A549 (cell line): ENCODE results near the gene TUBA4B. TPM values are rescaled to one million over a fixed set of nuclear protein-coding genes. Genes with fewer than 3 reads are reported as not detected.
A peak's percentile ranks its signal among the peaks of the same experiment; 100 is the strongest.

Experiments
- ATAC-seq, 2 experiments: fragments of 200-7000 bp in 1 of 2; fragments of >200 bp in 1 of 2; cut with Nextera tagmentation in 1 of 2; cut with Tn5 transposase in 1 of 2; 3 replicates each; pipeline versions ENCODE4 v1.8.0 to v1.9.1; 2018 to 2020; ENCODE audit warnings: mild to moderate bottlenecking in 1 of 2, moderate library complexity in 1 of 2
- CTCF ChIA-PET: fragments of 300-600 bp; sonication (Branson Sonifier 250); formaldehyde crosslinking; extraction: SDS; loops from one replicate; lab custom pipeline; 2021; ENCODE audit warnings: antibody characterized with exemption, inconsistent platforms; lab: Yijun Ruan, JAX
- POLR2A ChIA-PET: fragments of 350-600 bp; formaldehyde crosslinking; extraction: SDS; loops from one replicate; lab custom pipeline; 2021; ENCODE audit warnings: antibody characterized with exemption, inconsistent platforms; lab: Yijun Ruan, JAX
- DNase-seq, 2 experiments: peaks; one replicate each; pipeline versions ENCODE4 v3.0.0 to v3.0.0-alpha.2; 2011 to 2016; ENCODE audit warnings: low read depth in 1 of 2, low spot score in 1 of 2
- FAIRE-seq: peaks from 2 replicates; lab custom pipeline; 2011; peaks lifted over from hg19 to GRCh38; lab: Jason Lieb, UNC
- H3K27ac ChIP-seq, 2 experiments: fragments of >200 bp; sonication (Bioruptor Twin); formaldehyde crosslinking; 3 replicates each; pipeline ENCODE4 v1.5.1; 2016 to 2017
- H3K4me1 ChIP-seq: fragments of >200 bp; sonication (Bioruptor Twin); formaldehyde crosslinking; 3 replicates; pipeline ENCODE4 v1.6.1; 2016
- H3K4me2 ChIP-seq: fragments of >200 bp; sonication (Bioruptor Twin); formaldehyde crosslinking; 3 replicates; pipeline ENCODE4 v1.6.1; 2016
- H3K4me3 ChIP-seq: fragments of >200 bp; sonication (Bioruptor Twin); formaldehyde crosslinking; 3 replicates; pipeline ENCODE4 v1.5.1; 2016
- H3K9me3 ChIP-seq: fragments of >200 bp; sonication (Bioruptor Twin); formaldehyde crosslinking; 3 replicates; pipeline ENCODE4 v1.6.1; 2016
- CHD2 ChIP-seq: fragments of 150-350 bp; IDR thresholded peaks from 2 replicates; pipeline ENCODE4 v1.6.1; 2014; ENCODE audit warnings: low read length; ENCODE audit not compliant: partially characterized antibody
- CHD4 ChIP-seq: fragments of 200-600 bp; sonication (generic); IDR thresholded peaks from 2 replicates; pipeline ENCODE4 v1.6.1; 2016; ENCODE audit warnings: antibody characterized with exemption, mild to moderate bottlenecking, borderline replicate concordance
- ESRRA ChIP-seq: fragments of 150-350 bp; IDR thresholded peaks from 2 replicates; pipeline ENCODE4 v1.6.1; 2014; ENCODE audit warnings: mild to moderate bottlenecking, low read length, borderline replicate concordance
- FOSL2 ChIP-seq, 2 experiments: fragments of 450-650 bp in 1 of 2; fragments of >200 bp in 1 of 2; sonication (Bioruptor Twin) in 1 of 2; formaldehyde crosslinking; IDR thresholded peaks; 2 replicates each; pipeline versions ENCODE4 v1.5.0 to v1.6.1; 2016 to 2020; ENCODE audit warnings: mild to moderate bottlenecking in 1 of 2, moderate library complexity in 1 of 2
- HEYL ChIP-seq: fragments of 250-450 bp; sonication (Bioruptor Pico); IDR thresholded peaks from 2 replicates; pipeline ENCODE4 v1.8.0; 2021; ENCODE audit warnings: mild to moderate bottlenecking, moderate library complexity
- HOXB13 ChIP-seq: fragments of 250-450 bp; sonication (Bioruptor Pico); IDR thresholded peaks from 2 replicates; pipeline ENCODE4 v1.5.0; 2020; ENCODE audit warnings: low read depth, mild to moderate bottlenecking, moderate library complexity
- JUN ChIP-seq, 2 experiments: fragments of >200 bp; sonication (Bioruptor Twin); formaldehyde crosslinking; IDR thresholded peaks; 2 replicates in 1 of 2; 3 replicates in 1 of 2; pipeline ENCODE4 v1.6.1; 2016 to 2017
- JUNB ChIP-seq: fragments of >200 bp; sonication (Bioruptor Twin); formaldehyde crosslinking; IDR thresholded peaks from 2 replicates; pipeline ENCODE4 v1.6.1; 2016
- MAFK ChIP-seq: fragments of 450-650 bp; IDR thresholded peaks from 2 replicates; pipeline ENCODE4 v1.6.1; 2014; ENCODE audit not compliant: partially characterized antibody
- MYC ChIP-seq: IDR thresholded peaks from 2 replicates; pipeline ENCODE4 v1.6.1; 2012; ENCODE audit warnings: mild to moderate bottlenecking, inconsistent platforms, low read length, improper control_type of control experiment, borderline replicate concordance
- NPAS2 ChIP-seq: fragments of 250-450 bp; sonication (Bioruptor Pico); IDR thresholded peaks from 2 replicates; pipeline ENCODE4 v1.8.0; 2022; ENCODE audit warnings: mild to moderate bottlenecking, moderate library complexity, borderline replicate concordance
- NR3C1 ChIP-seq: fragments of >200 bp; sonication (Bioruptor Twin); formaldehyde crosslinking; IDR thresholded peaks from 3 replicates; pipeline ENCODE4 v1.6.1; 2017
- PHF8 ChIP-seq: fragments of 200-600 bp; sonication (generic); IDR thresholded peaks from 2 replicates; pipeline ENCODE4 v1.6.1; 2016; ENCODE audit warnings: low read depth, mild to moderate bottlenecking, antibody characterized with exemption, moderate library complexity, borderline replicate concordance
- POLR2A ChIP-seq: IDR thresholded peaks from 2 replicates; pipeline ENCODE4 v1.6.1; 2012; ENCODE audit warnings: mild to moderate bottlenecking, low read length
- RAD21 ChIP-seq, 2 experiments: fragments of >200 bp in 1 of 2; sonication (Bioruptor Twin) in 1 of 2; formaldehyde crosslinking in 1 of 2; IDR thresholded peaks in 1 of 2; conservative IDR thresholded peaks in 1 of 2; 2 replicates in 1 of 2; 3 replicates in 1 of 2; pipeline ENCODE4 v1.6.1; 2012 to 2018; ENCODE audit warnings: inconsistent platforms in 1 of 2
- RFX5 ChIP-seq: fragments of 450-650 bp; IDR thresholded peaks from 2 replicates; pipeline ENCODE4 v1.7.1; 2014; ENCODE audit warnings: antibody characterized with exemption, mild to moderate bottlenecking, moderate library complexity
- SREBF2 ChIP-seq: fragments of 450-650 bp; IDR thresholded peaks from 2 replicates; pipeline ENCODE4 v1.6.1; 2014; ENCODE audit warnings: mild to moderate bottlenecking, moderate library complexity
- TFCP2L1 ChIP-seq: fragments of 250-450 bp; sonication (Bioruptor Pico); IDR thresholded peaks from 2 replicates; pipeline ENCODE4 v1.5.0; 2021; ENCODE audit warnings: mild to moderate bottlenecking
- WGBS: methylation state at CpG from one replicate; pipeline ENCODE4 v1.1.6; 2017; ENCODE audit errors: missing lambda C conversion rate; 5-methylcytosine and 5-hydroxymethylcytosine counted together
- polyA plus RNA-seq, 4 experiments: library from polyadenylated mRNA; depleted of rRNA in 3 of 4; stranded (reverse); fragments of >200 nt; fragmentation: RNase III in 1 of 4; extraction: RNeasy Plus Mini Kit Qiagen cat#74134 plus additional on column Dnase treatment in 1 of 4; gene quantifications; 2 replicates in 3 of 4; 3 replicates in 1 of 4; pipeline ENCODE4 v1.2.3, GENCODE V29; 2011 to 2017
- TF ChIP-seq, protein P1 (sequence below): fragments of 250-450 bp; sonication (Bioruptor Pico); IDR thresholded peaks from 2 replicates; pipeline ENCODE4 v1.5.0; 2020; ENCODE audit warnings: low read depth, mild to moderate bottlenecking, moderate library complexity
- TF ChIP-seq, protein P2 (sequence below): fragments of >200 bp; sonication (Bioruptor Twin); formaldehyde crosslinking; IDR thresholded peaks from 3 replicates; pipeline ENCODE4 v1.6.1; 2016
- TF ChIP-seq, protein P3 (sequence below): IDR thresholded peaks from 2 replicates; pipeline ENCODE4 v1.6.1; 2012
- TF ChIP-seq, protein P4 (sequence below): IDR thresholded peaks from 2 replicates; pipeline ENCODE4 v1.6.1; 2012
- TF ChIP-seq, protein P5 (sequence below): fragments of 150-350 bp; IDR thresholded peaks from 2 replicates; pipeline ENCODE4 v1.6.1; 2014; ENCODE audit warnings: low read depth, mild to moderate bottlenecking, low read length

TUBA4B gene
- polyA plus RNA-seq, 2 of the 4 experiments (the other 2 are of a cell fraction) = 0.71 to 0.94 TPM

DNA sequence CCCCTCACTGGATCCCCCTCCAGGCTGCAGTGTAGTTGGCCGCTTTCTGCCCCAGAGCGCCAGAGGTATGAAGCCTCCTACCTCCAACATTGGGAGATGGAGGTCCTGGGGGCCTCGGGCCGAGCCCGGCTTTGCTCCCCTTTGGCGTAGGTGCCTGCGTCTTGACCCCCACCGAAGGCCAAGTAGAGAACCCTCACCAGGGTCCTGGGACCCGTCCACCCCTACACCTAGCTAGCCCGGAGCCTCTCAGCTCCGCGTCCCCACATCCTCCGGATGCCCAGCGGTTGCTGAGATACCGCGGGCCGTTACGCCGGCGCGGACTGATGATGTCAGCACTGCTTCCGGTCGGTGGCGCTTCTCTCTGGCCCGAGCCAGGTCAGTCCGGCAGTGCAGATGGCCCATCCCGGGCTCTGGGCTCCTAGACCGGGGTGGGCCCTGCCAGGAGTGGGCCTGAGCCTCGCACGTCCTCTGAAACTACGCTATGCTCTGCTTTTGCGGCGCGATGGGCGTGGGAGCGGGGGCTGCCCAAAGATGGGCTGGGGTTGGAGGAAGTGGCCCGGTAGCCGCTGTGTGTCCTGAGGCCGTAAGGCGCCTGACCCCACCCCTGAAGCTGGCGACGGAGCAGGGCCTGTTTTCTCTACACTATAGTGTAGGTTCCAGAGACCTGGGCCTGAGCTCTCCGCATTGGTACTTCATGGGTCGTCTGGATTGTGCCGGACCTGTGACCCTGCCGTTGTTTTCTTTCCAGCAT lies 7.7 kb upstream of the TUBA4B start, which contains the start of the genes GLB1L and STK16 (continued):
- TF ChIP-seq MAFK = peak; percentile 81
- peak; percentile 23 to 89; a peak in 3 of 5 replicates for TF ChIP-seq JUN (IDR thresholded peaks at IDR 0.05)
- TF ChIP-seq NR3C1 = no peak
- TF ChIP-seq, protein P1, sequence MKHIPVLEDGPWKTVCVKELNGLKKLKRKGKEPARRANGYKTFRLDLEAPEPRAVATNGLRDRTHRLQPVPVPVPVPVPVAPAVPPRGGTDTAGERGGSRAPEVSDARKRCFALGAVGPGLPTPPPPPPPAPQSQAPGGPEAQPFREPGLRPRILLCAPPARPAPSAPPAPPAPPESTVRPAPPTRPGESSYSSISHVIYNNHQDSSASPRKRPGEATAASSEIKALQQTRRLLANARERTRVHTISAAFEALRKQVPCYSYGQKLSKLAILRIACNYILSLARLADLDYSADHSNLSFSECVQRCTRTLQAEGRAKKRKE (CRISPR knock-in tag) = no peak
- TF ChIP-seq TFCP2L1 = no peak
- TF ChIP-seq, protein P2, sequence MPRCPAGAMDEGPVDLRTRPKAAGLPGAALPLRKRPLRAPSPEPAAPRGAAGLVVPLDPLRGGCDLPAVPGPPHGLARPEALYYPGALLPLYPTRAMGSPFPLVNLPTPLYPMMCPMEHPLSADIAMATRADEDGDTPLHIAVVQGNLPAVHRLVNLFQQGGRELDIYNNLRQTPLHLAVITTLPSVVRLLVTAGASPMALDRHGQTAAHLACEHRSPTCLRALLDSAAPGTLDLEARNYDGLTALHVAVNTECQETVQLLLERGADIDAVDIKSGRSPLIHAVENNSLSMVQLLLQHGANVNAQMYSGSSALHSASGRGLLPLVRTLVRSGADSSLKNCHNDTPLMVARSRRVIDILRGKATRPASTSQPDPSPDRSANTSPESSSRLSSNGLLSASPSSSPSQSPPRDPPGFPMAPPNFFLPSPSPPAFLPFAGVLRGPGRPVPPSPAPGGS = peak; percentile 73
- TF ChIP-seq RFX5 = peak; percentile 36; the same call in 1 of the 2 replicates
- no peak for TF ChIP-seq HOXB13
- peak; percentile 74 for TF ChIP-seq POLR2A
- TF ChIP-seq MYC = 0 out of 2 replicates have a peak, but pooled peaks have one; percentile 27
- peak; percentile 81 for TF ChIP-seq PHF8
- no peak for TF ChIP-seq JUNB
- TF ChIP-seq CHD4 = no peak

DNA sequence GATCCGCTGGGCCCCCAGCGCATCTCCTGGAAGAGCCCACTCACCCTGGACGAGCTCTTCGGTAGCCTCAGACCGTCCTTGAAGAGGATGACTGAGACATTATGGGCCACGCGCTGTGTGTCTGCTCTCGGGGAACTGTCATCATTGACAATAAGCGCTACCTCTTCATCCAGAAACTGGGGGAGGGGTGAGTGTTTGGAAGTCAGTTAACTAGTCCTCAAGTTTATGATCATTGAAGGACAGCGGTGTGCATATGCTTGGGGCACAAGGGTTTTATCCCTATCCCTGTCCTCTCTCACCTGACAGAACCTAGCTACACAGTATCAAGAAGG lies 7.2 kb upstream of the TUBA4B start:
- WGBS = 12% methylated on average over 10 of the region's 10 CpGs
- Histone ChIP-seq H3K27ac (peak overlapping the region; percentile 90 to 96), H3K4me3 (peak overlapping the region; percentile 78)
- CTCF ChIA-PET = interaction anchor here (0.9 to 3.4 kb wide), 12 partner anchors 10 to 348 kb away, joined by 3 to 34 read pairs (median 4); partner anchors contain the start of gene DNAJB2
- TF ChIP-seq, protein P3, sequence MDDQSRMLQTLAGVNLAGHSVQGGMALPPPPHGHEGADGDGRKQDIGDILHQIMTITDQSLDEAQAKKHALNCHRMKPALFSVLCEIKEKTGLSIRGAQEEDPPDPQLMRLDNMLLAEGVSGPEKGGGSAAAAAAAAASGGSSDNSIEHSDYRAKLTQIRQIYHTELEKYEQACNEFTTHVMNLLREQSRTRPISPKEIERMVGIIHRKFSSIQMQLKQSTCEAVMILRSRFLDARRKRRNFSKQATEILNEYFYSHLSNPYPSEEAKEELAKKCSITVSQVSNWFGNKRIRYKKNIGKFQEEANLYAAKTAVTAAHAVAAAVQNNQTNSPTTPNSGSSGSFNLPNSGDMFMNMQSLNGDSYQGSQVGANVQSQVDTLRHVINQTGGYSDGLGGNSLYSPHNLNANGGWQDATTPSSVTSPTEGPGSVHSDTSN = no peak
- TF ChIP-seq, protein P1 (CRISPR knock-in tag) = no peak
- TF ChIP-seq HOXB13 (no peak), SREBF2 (no peak), HEYL (CRISPR knock-in tag) (no peak), RAD21 (conservative IDR thresholded peaks at IDR 0.05 in 1 of 2, IDR thresholded peaks at IDR 0.05 in 1 of 2) (no peak), NPAS2 (CRISPR knock-in tag) (no peak), CHD2 (no peak), FOSL2 (IDR thresholded peaks at IDR 0.05) (no peak), FOSL2 (CRISPR knock-in tag; IDR thresholded peaks at IDR 0.05) (no peak), ESRRA (no peak)
- TF ChIP-seq, protein P2 = no peak
- TF ChIP-seq, protein P4, sequence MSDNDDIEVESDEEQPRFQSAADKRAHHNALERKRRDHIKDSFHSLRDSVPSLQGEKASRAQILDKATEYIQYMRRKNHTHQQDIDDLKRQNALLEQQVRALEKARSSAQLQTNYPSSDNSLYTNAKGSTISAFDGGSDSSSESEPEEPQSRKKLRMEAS = no peak
- TF ChIP-seq, protein P5, sequence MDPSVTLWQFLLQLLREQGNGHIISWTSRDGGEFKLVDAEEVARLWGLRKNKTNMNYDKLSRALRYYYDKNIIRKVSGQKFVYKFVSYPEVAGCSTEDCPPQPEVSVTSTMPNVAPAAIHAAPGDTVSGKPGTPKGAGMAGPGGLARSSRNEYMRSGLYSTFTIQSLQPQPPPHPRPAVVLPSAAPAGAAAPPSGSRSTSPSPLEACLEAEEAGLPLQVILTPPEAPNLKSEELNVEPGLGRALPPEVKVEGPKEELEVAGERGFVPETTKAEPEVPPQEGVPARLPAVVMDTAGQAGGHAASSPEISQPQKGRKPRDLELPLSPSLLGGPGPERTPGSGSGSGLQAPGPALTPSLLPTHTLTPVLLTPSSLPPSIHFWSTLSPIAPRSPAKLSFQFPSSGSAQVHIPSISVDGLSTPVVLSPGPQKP = no peak
- TF ChIP-seq, all 56 proteins: peak for 0
- no peak for FAIRE-seq
- H3K9me3 ChIP-seq = no peaks in the 10 kb centered on the region
- ATAC-seq = peak in 1 of 2 experiments; percentile 0; a peak in 2 of 6 replicates
- peak overlapping the region; percentile 90 for H3K4me2 ChIP-seq
- POLR2A ChIA-PET = interaction anchor here (1.4 to 1.9 kb wide), 7 partner anchors 8 to 49 kb away, joined by 5 to 14 read pairs (median 10); partner anchors contain the start of genes ABCB6, ANKZF1, ATG9A and DNAJB2
- peaks cover 56% of the 10 kb centered on the region for H3K4me1 ChIP-seq
- DNase-seq = no peak
